K562 (cell line): ENCODE data around the gene HOATZ. TPM values are rescaled to one million over a fixed set of nuclear protein-coding genes. Genes with fewer than 3 reads are reported as not detected.

ENCODE experiments used
- ATAC-seq: fragments of 200-7000 bp; cut with Tn5 transposase; 3 replicates; pipeline ENCODE4 v1.9.1; 2020; ENCODE audit warnings: moderate library complexity
- BruUV-seq: library from RNA; stranded (reverse); fragments of 400-500 nt; replicated peaks from 2 replicates; lab custom pipeline; 2021; lab: Mats Ljungman, UMichigan
- CTCF ChIA-PET: fragments of 300-600 bp; formaldehyde crosslinking; extraction: SDS; loops from one replicate; lab custom pipeline; 2021; ENCODE audit warnings: low intra/inter-chr PET ratio; lab: Yijun Ruan, JAX
- POLR2A ChIA-PET: fragments of 300-600, 350-650 bp; sonication (Branson Sonifier 250); formaldehyde crosslinking; extraction: SDS; loops from one replicate; lab custom pipeline; 2021; ENCODE audit warnings: antibody characterized with exemption, inconsistent platforms; lab: Yijun Ruan, JAX
- DNase-seq, 4 experiments: peaks; one replicate each; pipeline versions ENCODE4 v3.0.0 to v3.0.0-alpha.2; 2011 to 2018; ENCODE audit warnings: low spot score in 3 of 4, mixed read lengths in 3 of 4; ENCODE audit errors: extremely low read depth in 1 of 4
- FAIRE-seq: peaks from 2 replicates; lab custom pipeline; 2011; peaks lifted over from hg19 to GRCh38; lab: Jason Lieb, UNC
- H2AFZ ChIP-seq: 2 replicates; pipeline ENCODE4 v1.6.0; 2011; ENCODE audit warnings: low read depth, low read length, control low read depth, inconsistent platforms
- H3K27ac ChIP-seq: fragments of 200-600 bp; 3 replicates; pipeline ENCODE4 v1.8.0; 2011; ENCODE audit warnings: low read depth, mild to moderate bottlenecking, control low read depth, inconsistent platforms, low read length, moderate library complexity, mixed read lengths; ENCODE audit errors: extremely low read depth
- H3K27me3 ChIP-seq, 2 experiments: fragments of 300-600 bp in 1 of 2; 2 replicates in 1 of 2; 3 replicates in 1 of 2; pipeline versions ENCODE4 v1.6.0 to v1.8.0; 2011; ENCODE audit warnings: inconsistent platforms in 2 of 2, low read length in 2 of 2, mild to moderate bottlenecking in 1 of 2, mixed read lengths in 1 of 2, moderate library complexity in 1 of 2; ENCODE audit not compliant: control insufficient read depth in 2 of 2, insufficient read depth in 2 of 2
- H3K36me3 ChIP-seq: fragments of 300-600 bp; 3 replicates; pipeline ENCODE4 v1.8.0; 2011; ENCODE audit warnings: mild to moderate bottlenecking, low read length, inconsistent platforms; ENCODE audit not compliant: control insufficient read depth, insufficient read depth
- H3K4me1 ChIP-seq, 2 experiments: fragments of 200-600 bp in 1 of 2; replicated peaks in 1 of 2; 2 replicates in 1 of 2; 3 replicates in 1 of 2; pipeline versions ENCODE4 v1.5.1 to v1.8.0; 2011; ENCODE audit warnings: inconsistent platforms in 2 of 2, low read length in 2 of 2, mild to moderate bottlenecking in 1 of 2, mixed read lengths in 1 of 2, moderate library complexity in 1 of 2; ENCODE audit not compliant: control insufficient read depth in 2 of 2, insufficient read depth in 2 of 2
- H3K4me2 ChIP-seq: 2 replicates; pipeline ENCODE4 v1.6.1; 2011; ENCODE audit warnings: low read length, control low read depth, inconsistent platforms, mixed read lengths; ENCODE audit not compliant: insufficient read depth
- H3K4me3 ChIP-seq: fragments of 200-600 bp; sonication (generic), shearing (Covaris generic); 2 replicates; pipeline ENCODE4 v1.5.1; 2016; ENCODE audit warnings: control low read depth, inconsistent platforms
- H3K79me2 ChIP-seq: fragments of 200-600 bp; 3 replicates; pipeline ENCODE4 v1.8.0; 2011; ENCODE audit warnings: low read length, inconsistent platforms; ENCODE audit not compliant: control insufficient read depth, insufficient read depth
- H3K9ac ChIP-seq, 2 experiments: 2 replicates each; pipeline versions ENCODE4 v1.6.0 to v1.6.1; 2011; ENCODE audit warnings: low read depth in 2 of 2, low read length in 2 of 2, control low read depth in 1 of 2, inconsistent platforms in 1 of 2, mild to moderate bottlenecking in 1 of 2, mixed read lengths in 1 of 2; ENCODE audit not compliant: insufficient read depth in 1 of 2
- H3K9me1 ChIP-seq: one replicate; pipeline ENCODE4 v1.6.0; 2011; ENCODE audit warnings: inconsistent platforms, mild to moderate bottlenecking, low read length, moderate library complexity; ENCODE audit not compliant: control insufficient read depth, insufficient read depth
- H3K9me3 ChIP-seq: replicated peaks from 2 replicates; pipeline ENCODE4 v1.5.1; 2011; ENCODE audit warnings: low read depth, low read length, inconsistent platforms; ENCODE audit not compliant: control insufficient read depth, insufficient read depth
- H4K20me1 ChIP-seq: replicated peaks from 2 replicates; pipeline ENCODE4 v1.6.1; 2011; ENCODE audit warnings: low read length, inconsistent platforms, mixed read lengths; ENCODE audit not compliant: control insufficient read depth, insufficient read depth
- CREB1 ChIP-seq, 2 experiments: sonication (generic) in 1 of 2; formaldehyde crosslinking in 1 of 2; IDR thresholded peaks; 2 replicates each; pipeline versions ENCODE4 v1.6.1 to v1.8.0; 2012 to 2022; ENCODE audit warnings: inconsistent platforms in 1 of 2, mild to moderate bottlenecking in 1 of 2, missing genetic modification reagents in 1 of 2, moderate library complexity in 1 of 2
- HMBOX1 ChIP-seq: sonication (generic); IDR thresholded peaks from 2 replicates; pipeline ENCODE4 v1.6.1; 2016
- SMAD4 ChIP-seq: fragments of 250-450 bp; sonication (Bioruptor Pico); conservative IDR thresholded peaks from 2 replicates; pipeline ENCODE4 v1.8.0; 2021; ENCODE audit warnings: inconsistent platforms, mild to moderate bottlenecking, moderate library complexity
- ZMIZ1 ChIP-seq, 2 experiments: fragments of 150-350 bp in 1 of 2; IDR thresholded peaks; 2 replicates each; pipeline ENCODE4 v1.6.1; 2012 to 2016; ENCODE audit warnings: low read depth in 2 of 2, low read length in 2 of 2, mild to moderate bottlenecking in 1 of 2, moderate library complexity in 1 of 2
- ZNF583 ChIP-seq: fragments of 250-450 bp; sonication (Bioruptor Pico); IDR thresholded peaks from 2 replicates; pipeline ENCODE4 v1.4.0; 2020
- ZZZ3 ChIP-seq: fragments of 450-650 bp; IDR thresholded peaks from 2 replicates; pipeline ENCODE4 v1.6.1; 2016; ENCODE audit warnings: antibody characterized with exemption, mild to moderate bottlenecking, moderate library complexity
- WGBS: fragments of 100-300 bp; shearing (Covaris generic); methylation state at CpG from one replicate; pipeline ENCODE4 v1.1.6; 2016; ENCODE audit warnings: low coverage, mixed read lengths; ENCODE audit not compliant: insufficient coverage; ENCODE audit errors: missing lambda C conversion rate; 5-methylcytosine and 5-hydroxymethylcytosine counted together
- in situ Hi-C: fragments of 300-500 bp; cut with MboI; formaldehyde crosslinking; loops from 4 replicates; pipeline ENCODE4 v1.15.0; 2018; ENCODE audit warnings: inconsistent platforms, mixed read lengths
- intact Hi-C: fragments of 100-400 bp; cut with micrococcal nuclease; formaldehyde crosslinking; loops from 2 replicates; pipeline ENCODE4 v1.14.2; 2022
- polyA plus RNA-seq, 8 experiments: library from polyadenylated mRNA; depleted of rRNA in 4 of 8; stranded (reverse) in 5 of 8; unstranded in 3 of 8; fragments of >200 nt; fragmentation: Nextera tagmentation in 2 of 8; fragmentation: Illumina TruSeq in 1 of 8; extraction: Ambion mirVana in 2 of 8; extraction: Trizol in 1 of 8; gene quantifications; 2 replicates each; pipeline versions ENCODE4 v1.2.1 to v1.2.3, GENCODE V29; 2011 to 2014; ENCODE audit warnings: inconsistent platforms in 1 of 8, missing spikeins in 1 of 8
- total RNA-seq, 7 experiments: library from RNA; depleted of rRNA in 6 of 7; stranded (reverse); fragments of >200 nt in 6 of 7; fragmentation: Illumina TruSeq in 2 of 7; extraction: Trizol in 2 of 7; gene quantifications; 2 replicates each; pipeline versions ENCODE4 v1.2.1 to v1.2.3, GENCODE V29; 2011 to 2021; ENCODE audit warnings: low replicate concordance in 1 of 7

Gene HOATZ
- total and polyA plus RNA-seq, 9 of the 15 experiments (the other 6 are each of a cell fraction or from before 2014, with no cell fraction given): not detected

GRCh38 chr11:111528557-111528956 lies 14.0 kb downstream of the HOATZ start:
- no peaks in the 10 kb centered on the region for H3K79me2 ChIP-seq
- no peak overlapping the region for H2AFZ ChIP-seq
- H3K9ac ChIP-seq: no peak overlapping the region
- ATAC-seq (no peak), FAIRE-seq (no peak), DNase-seq (no peak)
- H3K9me3 ChIP-seq: no peaks in the 10 kb centered on the region
- H3K9me1 ChIP-seq: no peaks in the 10 kb centered on the region
- H3K27me3 ChIP-seq: peaks cover 4 to 13% of the 10 kb centered on the region in 2 experiments; a peak in 3 of 5 replicates
- no TSS peak for BruUV-seq
- no peak overlapping the region for H3K27ac ChIP-seq
- no peaks in the 10 kb centered on the region for H3K4me1 ChIP-seq
- H4K20me1 ChIP-seq: no peaks in the 10 kb centered on the region
- no peak for TF ChIP-seq ZZZ3
- no peak for TF ChIP-seq SMAD4
- TF ChIP-seq ZNF583 (CRISPR knock-in tag): no peak
- TF ChIP-seq HMBOX1: no peak
- TF ChIP-seq ZMIZ1 (IDR thresholded peaks at IDR 0.05; ENCODE audit: low read depth in 2 of 2, low read length in 2 of 2): no peak
- no peak for TF ChIP-seq CREB1 (IDR thresholded peaks at IDR 0.05)
- no peak for TF ChIP-seq CREB1 (CRISPR knock-in tag; IDR thresholded peaks at IDR 0.05)
- in situ Hi-C loops (no loop called here), intact Hi-C loops (no loop called here)
- CTCF ChIA-PET: no interaction called here
- POLR2A ChIA-PET: no interaction called here
- H3K4me3 ChIP-seq: no peak overlapping the region
- H3K4me2 ChIP-seq: no peak overlapping the region
- WGBS: 0% methylated on average over 1 of the region's 1 CpG
- no peaks in the 10 kb centered on the region for H3K36me3 ChIP-seq
